IPS-20b (cell line): Measurements from ENCODE around the gene TNNT3.

Source experiments
- H3K27ac ChIP-seq: one replicate; pipeline ENCODE4 v1.5.1; 2013; ENCODE audit warnings: low read length
- H3K27me3 ChIP-seq: 2 replicates; pipeline ENCODE4 v1.6.1; 2013; ENCODE audit warnings: mild to moderate bottlenecking, low read length, inconsistent platforms; ENCODE audit not compliant: insufficient read depth
- H3K36me3 ChIP-seq: 2 replicates; pipeline ENCODE4 v1.6.1; 2013; ENCODE audit warnings: low read depth, mild to moderate bottlenecking, inconsistent platforms, low read length, moderate library complexity; ENCODE audit not compliant: insufficient read depth
- H3K4me1 ChIP-seq: 2 replicates; pipeline ENCODE4 v1.6.1; 2013; ENCODE audit warnings: mild to moderate bottlenecking, control low read depth, inconsistent platforms, low read length, moderate library complexity; ENCODE audit not compliant: insufficient read depth
- H3K4me3 ChIP-seq: 2 replicates; pipeline ENCODE4 v1.5.1; 2013; ENCODE audit warnings: mild to moderate bottlenecking, low read length, inconsistent platforms
- H3K9ac ChIP-seq: 2 replicates; pipeline ENCODE4 v1.6.1; 2013; ENCODE audit warnings: low read depth, mild to moderate bottlenecking, inconsistent platforms, low read length, moderate library complexity
- H3K9me3 ChIP-seq: 2 replicates; pipeline ENCODE4 v1.6.1; 2013; ENCODE audit warnings: mild to moderate bottlenecking, low read depth, low read length, inconsistent platforms; ENCODE audit not compliant: insufficient read depth

TNNT3 gene

GRCh38 chr11:1921574-1922141, 2.2 kb downstream of the TNNT3 start:
- Histone ChIP-seq H3K27me3 (no peaks in the 10 kb centered on the region), H3K27ac (no peak overlapping the region), H3K4me3 (no peak overlapping the region), H3K4me1 (no peaks in the 10 kb centered on the region), H3K9me3 (no peaks in the 10 kb centered on the region), H3K36me3 (no peaks in the 10 kb centered on the region), H3K9ac (no peak overlapping the region)

DNA sequence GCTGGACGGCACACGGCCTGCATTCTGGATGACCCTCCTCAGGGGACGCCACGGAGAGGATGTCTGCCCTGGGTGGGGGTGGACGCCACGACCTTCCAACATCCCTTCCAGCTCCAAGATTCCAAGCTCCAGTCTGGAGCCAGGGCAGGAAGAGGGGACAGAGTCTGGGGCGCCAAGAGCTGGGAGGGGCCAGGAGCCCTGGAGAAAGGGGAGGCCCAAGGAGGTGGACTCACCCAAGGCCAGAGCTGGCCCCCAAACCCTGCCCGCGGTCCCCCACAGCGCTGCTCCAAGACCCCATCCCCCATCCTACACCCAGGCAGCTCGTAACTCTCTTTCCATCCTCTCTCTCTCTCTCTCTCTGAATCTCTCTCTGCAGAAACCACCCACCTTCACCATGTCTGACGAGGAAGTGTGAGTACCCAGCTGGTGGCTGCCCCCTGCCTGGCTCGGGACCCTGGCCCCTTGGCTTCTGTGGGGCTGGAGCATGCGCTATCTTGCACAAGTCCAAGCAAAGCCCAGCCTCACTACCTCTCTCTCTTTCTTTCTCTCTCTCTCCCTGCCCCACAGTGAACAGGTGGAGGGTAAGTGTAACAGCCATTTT, 3.1 kb downstream of the TNNT3 start:
- Histone ChIP-seq H3K4me3 (no peak overlapping the region), H3K9me3 (no peaks in the 10 kb centered on the region), H3K27me3 (no peaks in the 10 kb centered on the region), H3K27ac (no peak overlapping the region), H3K9ac (no peak overlapping the region), H3K36me3 (no peaks in the 10 kb centered on the region), H3K4me1 (no peaks in the 10 kb centered on the region)

DNA sequence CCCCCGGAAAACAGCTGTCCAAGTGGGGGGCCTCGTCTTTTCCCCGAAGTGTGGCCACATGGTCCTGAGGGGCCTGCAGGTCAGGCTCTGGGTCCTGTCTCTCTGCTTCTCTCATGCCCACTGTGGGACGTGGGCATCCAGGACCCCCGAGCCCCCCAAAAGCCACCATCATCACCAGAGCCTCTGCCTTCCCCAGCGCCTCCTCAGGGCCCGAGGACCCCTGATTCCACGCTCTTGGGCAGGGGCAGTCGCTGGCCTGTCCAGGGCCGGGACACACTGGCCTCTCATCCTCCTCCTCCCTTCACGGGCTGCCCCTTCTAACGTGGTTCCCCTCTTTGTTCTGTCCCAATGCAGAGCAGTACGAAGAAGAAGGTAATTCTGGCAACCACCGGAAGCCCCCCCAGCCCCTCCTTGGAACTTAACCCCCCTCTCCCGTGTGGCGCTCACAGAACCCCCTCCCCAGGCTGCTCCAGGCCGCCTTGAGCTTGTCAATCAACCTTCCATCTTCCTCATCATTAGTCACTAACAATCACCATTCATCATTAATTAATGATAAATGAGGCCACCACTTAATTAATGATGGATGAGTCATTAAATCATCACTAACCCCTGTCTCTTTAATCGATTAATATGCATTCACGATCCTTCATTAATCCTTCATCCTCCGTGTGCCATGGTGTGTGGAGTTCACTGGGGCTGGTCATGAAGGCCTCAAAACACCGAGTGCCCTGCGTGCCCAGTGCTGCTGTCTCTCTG, 3.9 kb downstream of the TNNT3 start:
- Histone ChIP-seq H3K9ac (no peak overlapping the region), H3K4me3 (no peak overlapping the region), H3K4me1 (no peaks in the 10 kb centered on the region), H3K9me3 (no peaks in the 10 kb centered on the region), H3K27me3 (no peaks in the 10 kb centered on the region), H3K36me3 (no peaks in the 10 kb centered on the region), H3K27ac (no peak overlapping the region)

- H3K36me3 ChIP-seq, result no peaks in the 10 kb centered on the region
- H3K9me3 ChIP-seq, result no peaks in the 10 kb centered on the region
- H3K4me1 ChIP-seq, result no peaks in the 10 kb centered on the region
- no peak overlapping the region for H3K9ac ChIP-seq
- H3K4me3 ChIP-seq, result no peak overlapping the region
- no peak overlapping the region for H3K27ac ChIP-seq
- H3K27me3 ChIP-seq, result no peaks in the 10 kb centered on the region
These were observed 4.7 kb downstream of the TNNT3 start for GRCh38 chr11:1924181-1924580.

- no peak overlapping the region for H3K4me3 ChIP-seq
- no peaks in the 10 kb centered on the region for H3K27me3 ChIP-seq
- no peaks in the 10 kb centered on the region for H3K9me3 ChIP-seq
- no peak overlapping the region for H3K27ac ChIP-seq
- H3K9ac ChIP-seq, result no peak overlapping the region
- H3K36me3 ChIP-seq, result no peaks in the 10 kb centered on the region
- no peaks in the 10 kb centered on the region for H3K4me1 ChIP-seq
These were observed 5.3 kb downstream of the TNNT3 start for GRCh38 chr11:1924646-1925372.

DNA sequence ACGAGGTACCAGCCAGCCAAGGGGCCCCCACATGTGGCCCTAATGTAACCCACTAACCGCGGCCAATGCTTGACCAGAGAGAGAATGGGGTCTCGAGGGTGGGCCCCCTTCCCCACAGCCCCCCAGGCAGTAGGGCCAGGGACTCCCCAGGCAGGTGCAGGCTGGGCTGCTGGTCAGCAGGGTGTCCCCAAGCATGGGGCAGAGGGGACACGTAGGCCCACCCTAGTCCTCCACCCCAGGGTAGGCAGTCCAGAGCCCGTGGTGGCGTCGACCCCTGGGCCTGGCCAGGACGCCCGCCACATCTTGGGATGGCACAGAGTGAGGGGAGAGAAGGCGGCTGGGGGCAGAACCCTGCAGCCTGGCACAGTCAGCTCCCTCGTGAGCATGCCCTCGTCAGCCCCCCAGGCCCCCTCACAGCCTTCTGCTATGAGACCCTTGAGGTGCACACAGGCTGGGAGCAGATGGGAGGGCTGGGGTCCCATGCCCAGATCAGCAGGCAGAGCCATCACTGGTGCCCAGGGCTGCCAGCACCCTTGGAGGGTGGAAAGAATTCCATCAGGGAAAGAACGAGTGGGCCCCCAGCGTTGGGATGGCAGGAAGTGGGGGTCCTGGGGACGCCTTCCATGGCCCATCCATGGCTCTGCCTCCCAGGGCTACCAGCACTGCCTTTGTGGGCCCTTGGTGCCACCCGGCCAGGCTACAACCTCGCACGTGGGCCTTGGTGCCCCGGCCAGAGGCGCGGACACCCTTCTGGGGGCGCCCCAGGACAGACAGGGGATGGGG, 6.1 kb downstream of the TNNT3 start:
- Histone ChIP-seq H3K27me3 (no peaks in the 10 kb centered on the region), H3K4me1 (no peaks in the 10 kb centered on the region), H3K27ac (no peak overlapping the region), H3K9me3 (no peaks in the 10 kb centered on the region), H3K36me3 (no peaks in the 10 kb centered on the region), H3K9ac (no peak overlapping the region), H3K4me3 (no peak overlapping the region)

GRCh38 chr11:1926156-1927025, 6.9 kb downstream of the TNNT3 start:
- Histone ChIP-seq H3K27me3 (no peaks in the 10 kb centered on the region), H3K9ac (no peak overlapping the region)

DNA sequence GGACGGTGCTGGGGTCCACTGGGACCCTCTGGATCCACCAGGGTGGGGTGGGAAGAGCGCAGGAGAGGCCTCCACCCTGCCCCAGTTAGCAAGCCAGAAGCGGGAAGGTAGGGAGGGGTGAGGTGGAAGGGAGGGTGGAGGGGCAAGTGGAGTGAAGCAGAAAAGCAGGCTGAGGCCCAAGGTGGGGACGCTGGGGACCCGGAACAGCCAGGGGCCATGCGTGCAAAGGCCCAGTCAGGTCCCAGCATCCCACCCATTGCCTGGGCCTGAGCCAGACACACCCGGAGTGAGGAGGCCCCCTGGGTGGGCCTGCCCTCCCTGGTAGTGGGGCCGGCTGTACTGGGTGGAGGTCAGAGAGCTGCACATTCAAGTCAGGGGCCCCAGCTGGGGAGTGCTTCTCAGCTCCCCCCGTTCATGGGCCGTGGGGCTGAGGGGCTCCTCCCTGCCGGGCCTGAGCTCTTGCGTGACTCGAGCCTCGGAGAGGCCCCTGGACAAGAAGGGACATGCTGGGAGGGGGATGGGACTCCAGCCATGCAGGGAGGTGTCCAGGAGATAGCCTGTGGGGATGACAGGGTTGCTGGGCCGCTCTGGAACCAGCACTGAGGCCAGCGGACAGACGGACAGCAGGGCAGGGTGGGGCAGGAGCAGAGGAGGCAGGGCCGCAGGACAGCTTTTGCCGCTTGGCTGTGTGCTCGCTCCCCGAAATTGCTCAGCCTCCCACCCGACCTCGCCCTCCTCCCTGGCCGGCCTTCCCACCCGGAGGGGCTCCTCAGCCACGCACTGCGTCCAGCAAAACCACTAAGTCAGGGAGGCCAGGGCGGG, 7.7 kb downstream of the TNNT3 start:
- H3K4me1 ChIP-seq, result no peaks in the 10 kb centered on the region
- H3K9me3 ChIP-seq, result no peaks in the 10 kb centered on the region
- no peak overlapping the region for H3K27ac ChIP-seq
- H3K27me3 ChIP-seq, result no peaks in the 10 kb centered on the region
- no peaks in the 10 kb centered on the region for H3K36me3 ChIP-seq
- no peak overlapping the region for H3K4me3 ChIP-seq
- no peak overlapping the region for H3K9ac ChIP-seq

More at GRCh38 chr11:1926156-1927025, 6.9 kb downstream of the TNNT3 start:
- no peak overlapping the region for H3K27ac ChIP-seq
- no peaks in the 10 kb centered on the region for H3K36me3 ChIP-seq
- no peak overlapping the region for H3K4me3 ChIP-seq
- H3K4me1 ChIP-seq, result no peaks in the 10 kb centered on the region
- H3K9me3 ChIP-seq, result no peaks in the 10 kb centered on the region

DNA sequence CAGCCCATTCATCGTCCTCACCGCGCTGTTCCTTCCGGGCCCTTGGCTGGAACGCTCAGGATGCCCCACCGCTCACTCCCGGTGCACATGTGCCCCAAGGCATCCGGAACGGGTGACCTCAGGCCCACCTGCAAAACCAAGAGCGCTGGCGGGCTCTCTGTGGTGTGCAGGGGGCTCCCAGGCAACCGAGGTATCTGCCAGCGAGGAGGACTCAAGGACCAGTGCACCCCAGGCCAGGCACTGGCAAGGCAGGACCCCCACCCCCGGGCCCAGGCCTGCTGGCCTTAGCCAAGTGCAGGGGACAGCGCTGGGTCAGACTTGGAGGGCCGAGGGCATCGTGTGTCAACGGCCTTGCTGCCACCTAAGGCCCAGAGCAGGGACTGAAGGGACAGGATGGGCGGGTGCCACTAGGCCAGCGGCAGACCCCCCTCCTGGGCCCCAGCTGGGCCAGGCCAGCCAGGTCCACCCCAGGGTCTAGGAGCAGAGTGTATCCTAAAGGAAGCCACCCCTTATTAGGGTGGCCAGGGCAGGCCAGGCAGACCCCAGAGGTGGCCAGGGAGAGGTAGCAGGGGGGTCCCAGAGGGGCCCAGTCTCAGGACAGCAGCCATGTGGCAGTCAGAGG, 8.5 kb downstream of the TNNT3 start:
- H3K27me3 ChIP-seq, result no peaks in the 10 kb centered on the region
- H3K4me1 ChIP-seq, result no peaks in the 10 kb centered on the region
- H3K4me3 ChIP-seq, result no peak overlapping the region

DNA sequence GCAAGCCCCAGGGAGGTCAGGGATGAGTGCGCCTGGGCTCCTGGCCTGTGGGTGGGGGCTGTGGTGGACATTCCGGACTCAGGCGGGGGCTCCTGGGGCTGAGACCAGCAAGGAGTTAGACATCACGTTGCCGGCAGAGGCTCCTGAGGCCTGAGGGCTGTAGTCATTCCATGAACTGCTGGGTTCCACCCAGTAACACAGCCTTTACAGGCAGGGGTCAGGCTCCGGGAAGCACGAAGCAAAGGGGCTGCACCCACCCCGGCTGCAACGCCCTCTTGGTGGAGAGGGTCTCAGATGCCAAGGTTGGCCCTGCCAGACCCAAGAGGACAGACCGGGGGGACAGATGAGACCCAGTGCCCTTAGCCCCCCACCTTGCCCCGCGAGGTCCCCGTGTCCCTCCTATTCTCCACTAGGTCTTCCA, 9.0 kb downstream of the TNNT3 start:
- Histone ChIP-seq H3K36me3 (no peaks in the 10 kb centered on the region), H3K9ac (no peak overlapping the region), H3K4me3 (no peak overlapping the region), H3K9me3 (no peaks in the 10 kb centered on the region), H3K27me3 (no peaks in the 10 kb centered on the region), H3K27ac (no peak overlapping the region), H3K4me1 (no peaks in the 10 kb centered on the region)

More for the DNA sequence above, 8.5 kb downstream of the TNNT3 start:
- Histone ChIP-seq H3K9ac (no peak overlapping the region), H3K9me3 (no peaks in the 10 kb centered on the region), H3K27ac (no peak overlapping the region), H3K36me3 (no peaks in the 10 kb centered on the region)
